Measurements from ENCODE around the gene IL25. TPM values are rescaled to one million over a fixed set of nuclear protein-coding genes. Genes with fewer than 3 reads are reported as not detected.

IL25 gene
- total and polyA plus RNA-seq, 2 experiments from 2014 or later: not detected

GRCh38 chr14:23407516-23408306 lies 35.1 kb downstream of the IL25 start, which contains the start of gene MYH6:
Gene MYH6 (minus strand): TSS chr14:23408273. CDS start chr14:23407223, 1,050 bp downstream.
- Histone ChIP-seq H4K20me1 (ENCODE audit: insufficient read depth) (no peaks in the 10 kb centered on the region), H3K9me2 (ENCODE audit: insufficient read depth) (no peaks in the 10 kb centered on the region), H3F3A (ENCODE audit: insufficient read depth) (no peaks in the 10 kb centered on the region), H3K9ac (no peak within 1 kb of the TSS), H2AFZ (no peak within 1 kb of the TSS), H3K4me1 (ENCODE audit: insufficient read depth) (no peaks in the 10 kb centered on the region), H3K36me3 (ENCODE audit: low read depth) (no peaks in the 10 kb centered on the region), H3K79me2 (ENCODE audit: insufficient read depth) (no peaks in the 10 kb centered on the region), H3K27ac (no peak within 1 kb of the TSS), H3K9me3 (ENCODE audit: low read depth) (no peaks in the 10 kb centered on the region), H3K4me3 (no peak within 1 kb of the TSS), H3K4me2 (ENCODE audit: unreplicated experiment) (no peak within 1 kb of the TSS), H3K27me3 (replicated peaks; ENCODE audit: insufficient read depth) (peaks cover 22% of the 10 kb centered on the region)
- in situ Hi-C loops (cut with MboI): no loop called here
- WGBS, 2 experiments (ENCODE audit: low coverage in 1 of 2, low lambda C conversion rate in 2 of 2, missing lambda C conversion rate in 2 of 2): 46 to 63% methylated on average over 15 of the region's 15 CpGs
- DNase-seq: no peak
- no peak for TF ChIP-seq EZH2 (IDR thresholded peaks at IDR 0.05; ENCODE audit: insufficient read depth, poor library complexity, severe bottlenecking)
- TF ChIP-seq EZH2phosphoT487 (IDR thresholded peaks at IDR 0.05; ENCODE audit: insufficient read depth, low read depth): no peak

- Histone ChIP-seq H3K27me3 (replicated peaks; ENCODE audit: insufficient read depth) (peaks cover 18% of the 10 kb centered on the region), H3K79me2 (ENCODE audit: insufficient read depth) (no peaks in the 10 kb centered on the region), H3K9ac (no peak overlapping the region), H3K36me3 (ENCODE audit: low read depth) (no peaks in the 10 kb centered on the region), H3K9me3 (ENCODE audit: low read depth) (no peaks in the 10 kb centered on the region), H2AFZ (no peak overlapping the region), H3K4me2 (ENCODE audit: unreplicated experiment) (no peak overlapping the region), H3K27ac (no peak overlapping the region), H3K4me1 (ENCODE audit: insufficient read depth) (no peaks in the 10 kb centered on the region), H3K4me3 (no peak overlapping the region), H3K9me2 (ENCODE audit: insufficient read depth) (no peaks in the 10 kb centered on the region), H4K20me1 (ENCODE audit: insufficient read depth) (no peaks in the 10 kb centered on the region), H3F3A (ENCODE audit: insufficient read depth) (no peaks in the 10 kb centered on the region)
- DNase-seq: no peak
- 20 to 21% methylated on average over 4 to 5 of the region's 5 CpGs for WGBS, 2 experiments (ENCODE audit: low coverage in 1 of 2, low lambda C conversion rate in 2 of 2, missing lambda C conversion rate in 2 of 2)
- in situ Hi-C loops (cut with MboI): no loop called here
- no peak for TF ChIP-seq EZH2 (IDR thresholded peaks at IDR 0.05; ENCODE audit: insufficient read depth, poor library complexity, severe bottlenecking)
- TF ChIP-seq EZH2phosphoT487 (IDR thresholded peaks at IDR 0.05; ENCODE audit: insufficient read depth, low read depth): no peak
Measured at GRCh38 chr14:23408307-23408630, 35.7 kb downstream of the IL25 start.

GRCh38 chr14:23409475-23409874 lies 36.9 kb downstream of the IL25 start:
- no peak overlapping the region for H3K27ac ChIP-seq
- TF ChIP-seq EZH2phosphoT487 (IDR thresholded peaks at IDR 0.05; ENCODE audit: insufficient read depth, low read depth): no peak
- no peak for TF ChIP-seq EZH2 (IDR thresholded peaks at IDR 0.05; ENCODE audit: insufficient read depth, poor library complexity, severe bottlenecking)
- no peaks in the 10 kb centered on the region for H3K4me1 ChIP-seq (ENCODE audit: insufficient read depth)
- no peaks in the 10 kb centered on the region for H3K9me3 ChIP-seq (ENCODE audit: low read depth)
- no peaks in the 10 kb centered on the region for H3F3A ChIP-seq (ENCODE audit: insufficient read depth)
- no peak overlapping the region for H3K4me3 ChIP-seq
- peaks cover 9% of the 10 kb centered on the region for H3K27me3 ChIP-seq (replicated peaks; ENCODE audit: insufficient read depth)
- 21 to 43% methylated on average over 2 of the region's 2 CpGs for WGBS, 2 experiments (ENCODE audit: low coverage in 1 of 2, low lambda C conversion rate in 2 of 2, missing lambda C conversion rate in 2 of 2)
- H3K9me2 ChIP-seq (ENCODE audit: insufficient read depth): no peaks in the 10 kb centered on the region
- H3K9ac ChIP-seq: no peak overlapping the region
- H3K79me2 ChIP-seq (ENCODE audit: insufficient read depth): no peaks in the 10 kb centered on the region
- H4K20me1 ChIP-seq (ENCODE audit: insufficient read depth): no peaks in the 10 kb centered on the region
- DNase-seq: no peak
- H2AFZ ChIP-seq: no peak overlapping the region
- no peak overlapping the region for H3K4me2 ChIP-seq (ENCODE audit: unreplicated experiment)
- in situ Hi-C loops (cut with MboI): no loop called here
- H3K36me3 ChIP-seq (ENCODE audit: low read depth): no peaks in the 10 kb centered on the region

- no peak for DNase-seq
- no peaks in the 10 kb centered on the region for H3K9me2 ChIP-seq (ENCODE audit: insufficient read depth)
- H3K4me2 ChIP-seq (ENCODE audit: unreplicated experiment): no peak overlapping the region
- no peaks in the 10 kb centered on the region for H3K36me3 ChIP-seq (ENCODE audit: low read depth)
- no peak overlapping the region for H2AFZ ChIP-seq
- no peak overlapping the region for H3K9ac ChIP-seq
- H3K79me2 ChIP-seq (ENCODE audit: insufficient read depth): no peaks in the 10 kb centered on the region
- no peak overlapping the region for H3K4me3 ChIP-seq
- H3K27me3 ChIP-seq (replicated peaks; ENCODE audit: insufficient read depth): peaks cover 9% of the 10 kb centered on the region
- in situ Hi-C loops (cut with MboI): no loop called here
- no peaks in the 10 kb centered on the region for H3K4me1 ChIP-seq (ENCODE audit: insufficient read depth)
- 41 to 47% methylated on average over 12 to 14 of the region's 14 CpGs for WGBS, 2 experiments (ENCODE audit: low coverage in 1 of 2, low lambda C conversion rate in 2 of 2, missing lambda C conversion rate in 2 of 2)
- H4K20me1 ChIP-seq (ENCODE audit: insufficient read depth): no peaks in the 10 kb centered on the region
- TF ChIP-seq EZH2phosphoT487 (IDR thresholded peaks at IDR 0.05; ENCODE audit: insufficient read depth, low read depth) (no peak), EZH2 (IDR thresholded peaks at IDR 0.05; ENCODE audit: insufficient read depth, poor library complexity, severe bottlenecking) (no peak)
- no peaks in the 10 kb centered on the region for H3K9me3 ChIP-seq (ENCODE audit: low read depth)
- no peak overlapping the region for H3K27ac ChIP-seq
- no peaks in the 10 kb centered on the region for H3F3A ChIP-seq (ENCODE audit: insufficient read depth)
Measured at GRCh38 chr14:23409966-23410635, 37.5 kb downstream of the IL25 start.
